Measurements from ENCODE around the gene CDK3. TPM values are rescaled to one million over a fixed set of nuclear protein-coding genes. Genes with fewer than 3 reads are reported as not detected.
A peak's percentile ranks its signal among the peaks of the same experiment; 100 is the strongest.

Gene CDK3
- total RNA-seq, 1 experiment from 2014 or later: 11.9 TPM

DNA sequence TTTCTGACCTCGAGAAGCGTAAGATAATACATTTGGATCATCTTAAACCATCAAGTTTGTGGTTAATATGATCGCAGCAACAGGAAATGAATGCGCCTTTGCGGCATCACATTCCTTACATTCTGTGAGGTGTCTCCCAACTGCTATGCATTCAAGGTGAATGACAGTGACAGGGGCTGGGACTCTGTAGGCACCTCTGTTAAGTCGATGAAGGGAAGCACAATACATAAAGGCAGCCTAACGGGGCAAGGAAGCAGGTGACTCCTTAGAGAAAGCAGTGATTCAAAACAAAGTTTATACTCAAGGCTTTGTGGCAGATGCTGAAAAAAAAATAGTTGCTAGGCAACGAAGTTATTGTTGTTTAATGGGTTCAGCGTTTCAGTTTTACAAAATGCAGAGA lies 48.1 kb downstream of the CDK3 start:
- intact Hi-C loops (cut with micrococcal nuclease; ENCODE audit: unreplicated experiment): no loop called here
- CTCF ChIA-PET: no interaction called here
- BruUV-seq (replicated peaks): no TSS peak
- ATAC-seq (0 out of 2 replicates have a peak, but pooled peaks have one; percentile 55), DNase-seq (ENCODE audit: low read depth, low spot score) (no peak)
- Histone ChIP-seq H3K9me3 (ENCODE audit: control insufficient read depth, insufficient read depth, low read depth, low read length) (no peaks in the 10 kb centered on the region), H3K4me3 (ENCODE audit: low read depth in 2 of 2, low read length in 2 of 2) (no peak overlapping the region), H3K27me3 (ENCODE audit: control insufficient read depth, insufficient read depth, low read length) (no peaks in the 10 kb centered on the region), H3K27ac (ENCODE audit: low read length) (no peak overlapping the region), H3K4me1 (ENCODE audit: control insufficient read depth, insufficient read depth, low read length) (no peaks in the 10 kb centered on the region), H3K36me3 (ENCODE audit: control insufficient read depth, insufficient read depth, low read length) (peaks cover 20% of the 10 kb centered on the region; the same call in 1 of the 2 replicates)
- TF ChIP-seq TCF7L2 (IDR thresholded peaks at IDR 0.05; ENCODE audit: low read depth, low read length): no peak
- no peak for TF ChIP-seq POLR2AphosphoS5 (IDR thresholded peaks at IDR 0.05; ENCODE audit: low read depth, low read length)
- TF ChIP-seq, protein P1, sequence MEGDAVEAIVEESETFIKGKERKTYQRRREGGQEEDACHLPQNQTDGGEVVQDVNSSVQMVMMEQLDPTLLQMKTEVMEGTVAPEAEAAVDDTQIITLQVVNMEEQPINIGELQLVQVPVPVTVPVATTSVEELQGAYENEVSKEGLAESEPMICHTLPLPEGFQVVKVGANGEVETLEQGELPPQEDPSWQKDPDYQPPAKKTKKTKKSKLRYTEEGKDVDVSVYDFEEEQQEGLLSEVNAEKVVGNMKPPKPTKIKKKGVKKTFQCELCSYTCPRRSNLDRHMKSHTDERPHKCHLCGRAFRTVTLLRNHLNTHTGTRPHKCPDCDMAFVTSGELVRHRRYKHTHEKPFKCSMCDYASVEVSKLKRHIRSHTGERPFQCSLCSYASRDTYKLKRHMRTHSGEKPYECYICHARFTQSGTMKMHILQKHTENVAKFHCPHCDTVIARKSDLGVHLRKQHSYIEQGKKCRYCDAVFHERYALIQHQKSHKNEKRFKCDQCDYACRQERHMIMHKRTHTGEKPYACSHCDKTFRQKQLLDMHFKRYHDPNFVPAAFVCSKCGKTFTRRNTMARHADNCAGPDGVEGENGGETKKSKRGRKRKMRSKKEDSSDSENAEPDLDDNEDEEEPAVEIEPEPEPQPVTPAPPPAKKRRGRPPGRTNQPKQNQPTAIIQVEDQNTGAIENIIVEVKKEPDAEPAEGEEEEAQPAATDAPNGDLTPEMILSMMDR (IDR thresholded peaks at IDR 0.05): no peak
- TF ChIP-seq SIN3A (IDR thresholded peaks at IDR 0.05; ENCODE audit: borderline replicate concordance, insufficient read depth, low read depth, low read length): no peak
- TF ChIP-seq REST (IDR thresholded peaks at IDR 0.05; ENCODE audit: insufficient read depth in 1 of 2, low read depth in 2 of 2, low read length in 1 of 2): no peak
- POLR2A ChIA-PET: interaction anchor here (0.5 kb wide), 1 partner anchor 322 kb away, joined by 3 read pairs; no protein-coding TSS in a partner anchor
- in situ Hi-C loops (cut with HindIII; ENCODE audit: low pct_unique_long_range_greater_than_20kb, low sequenced_read_pairs): no loop called here

- in situ Hi-C loops (cut with HindIII; ENCODE audit: low pct_unique_long_range_greater_than_20kb, low sequenced_read_pairs) (no loop called here), intact Hi-C loops (cut with micrococcal nuclease; ENCODE audit: unreplicated experiment) (no loop called here)
- Histone ChIP-seq H3K27me3 (ENCODE audit: control insufficient read depth, insufficient read depth, low read length) (no peaks in the 10 kb centered on the region), H3K36me3 (ENCODE audit: control insufficient read depth, insufficient read depth, low read length) (peaks cover 17% of the 10 kb centered on the region; the same call in 1 of the 2 replicates), H3K9me3 (ENCODE audit: control insufficient read depth, insufficient read depth, low read depth, low read length) (no peaks in the 10 kb centered on the region), H3K4me1 (ENCODE audit: control insufficient read depth, insufficient read depth, low read length) (no peaks in the 10 kb centered on the region), H3K27ac (ENCODE audit: low read length) (no peak overlapping the region), H3K4me3 (ENCODE audit: low read depth in 2 of 2, low read length in 2 of 2) (no peak overlapping the region)
- no TSS peak for BruUV-seq (replicated peaks)
- ATAC-seq: no peak
- CTCF ChIA-PET: no interaction called here
- POLR2A ChIA-PET: no interaction called here
- DNase-seq (ENCODE audit: low read depth, low spot score): no peak
- TF ChIP-seq, protein P1 (IDR thresholded peaks at IDR 0.05): no peak
- TF ChIP-seq POLR2AphosphoS5 (IDR thresholded peaks at IDR 0.05; ENCODE audit: low read depth, low read length) (no peak), SIN3A (IDR thresholded peaks at IDR 0.05; ENCODE audit: borderline replicate concordance, insufficient read depth, low read depth, low read length) (no peak), TCF7L2 (IDR thresholded peaks at IDR 0.05; ENCODE audit: low read depth, low read length) (no peak), REST (IDR thresholded peaks at IDR 0.05; ENCODE audit: insufficient read depth in 1 of 2, low read depth in 2 of 2, low read length in 1 of 2) (no peak)
These were observed 48.6 kb downstream of the CDK3 start for GRCh38 chr17:76049239-76049638.
